ENCODE results near the gene GLRB. TPM values are rescaled to one million over a fixed set of nuclear protein-coding genes. Genes with fewer than 3 reads are reported as not detected.

Gene GLRB
- total RNA-seq, 2 experiments from 2014 or later: not detected

- no peak overlapping the region for H3K4me3 Mint-ChIP-seq
- no peak overlapping the region for H3K27ac Mint-ChIP-seq
- no peaks in the 10 kb centered on the region for H3K4me1 Mint-ChIP-seq
- no peak for DNase-seq
- no peaks in the 10 kb centered on the region for H3K36me3 Mint-ChIP-seq
- peaks cover 10% of the 10 kb centered on the region for H3K27me3 Mint-ChIP-seq
- no peaks in the 10 kb centered on the region for H3K9me3 Mint-ChIP-seq (ENCODE audit: low read depth)
- CTCF ChIA-PET: no interaction called here
- no peak for ATAC-seq
Measured at GRCh38 chr4:157080605-157081004, 4.7 kb downstream of the GLRB start.

GRCh38 chr4:157095716-157096115 lies 19.8 kb downstream of the GLRB start:
- Mint-ChIP-seq H3K27me3 (no peaks in the 10 kb centered on the region), H3K36me3 (no peaks in the 10 kb centered on the region), H3K4me3 (no peak overlapping the region), H3K4me1 (no peaks in the 10 kb centered on the region), H3K27ac (no peak overlapping the region), H3K9me3 (ENCODE audit: low read depth) (no peaks in the 10 kb centered on the region)
- CTCF ChIA-PET: no interaction called here
- ATAC-seq: no peak
- DNase-seq: no peak

GRCh38 chr4:157096439-157096838 lies 20.5 kb downstream of the GLRB start:
- H3K9me3 Mint-ChIP-seq (ENCODE audit: low read depth): no peaks in the 10 kb centered on the region
- CTCF ChIA-PET: no interaction called here
- H3K36me3 Mint-ChIP-seq: no peaks in the 10 kb centered on the region
- no peak overlapping the region for H3K4me3 Mint-ChIP-seq
- H3K27ac Mint-ChIP-seq: no peak overlapping the region
- no peak for ATAC-seq
- H3K4me1 Mint-ChIP-seq: no peaks in the 10 kb centered on the region
- no peaks in the 10 kb centered on the region for H3K27me3 Mint-ChIP-seq
- no peak for DNase-seq

- CTCF ChIA-PET: interaction anchor here (0.7 kb wide), 1 partner anchor 24 kb away, joined by 3 read pairs; the partner anchor contains the start of gene GLRB
- DNase-seq: no peak
- ATAC-seq: no peak
- Mint-ChIP-seq H3K36me3 (no peaks in the 10 kb centered on the region), H3K27me3 (no peaks in the 10 kb centered on the region), H3K4me1 (no peaks in the 10 kb centered on the region), H3K9me3 (ENCODE audit: low read depth) (no peaks in the 10 kb centered on the region), H3K4me3 (no peak overlapping the region), H3K27ac (no peak overlapping the region)
Measured at GRCh38 chr4:157099506-157099905, 23.6 kb downstream of the GLRB start.

GRCh38 chr4:157104541-157104940 lies 28.6 kb downstream of the GLRB start:
- H3K27ac Mint-ChIP-seq: no peak overlapping the region
- H3K4me1 Mint-ChIP-seq: no peaks in the 10 kb centered on the region
- CTCF ChIA-PET: no interaction called here
- no peaks in the 10 kb centered on the region for H3K27me3 Mint-ChIP-seq
- H3K4me3 Mint-ChIP-seq: no peak overlapping the region
- no peak for ATAC-seq
- H3K9me3 Mint-ChIP-seq (ENCODE audit: low read depth): peaks cover 5% of the 10 kb centered on the region
- no peak for DNase-seq
- no peaks in the 10 kb centered on the region for H3K36me3 Mint-ChIP-seq

- no peaks in the 10 kb centered on the region for H3K27me3 Mint-ChIP-seq
- CTCF ChIA-PET: no interaction called here
- ATAC-seq: no peak
- H3K9me3 Mint-ChIP-seq (ENCODE audit: low read depth): no peaks in the 10 kb centered on the region
- H3K4me1 Mint-ChIP-seq: no peaks in the 10 kb centered on the region
- DNase-seq: no peak
- no peak overlapping the region for H3K4me3 Mint-ChIP-seq
- H3K36me3 Mint-ChIP-seq: no peaks in the 10 kb centered on the region
- no peak overlapping the region for H3K27ac Mint-ChIP-seq
Measured at GRCh38 chr4:157114671-157115070, 38.7 kb downstream of the GLRB start.

- ATAC-seq (no peak), DNase-seq (no peak)
- H3K4me3 Mint-ChIP-seq: no peak overlapping the region
- no peaks in the 10 kb centered on the region for H3K27me3 Mint-ChIP-seq
- no peaks in the 10 kb centered on the region for H3K4me1 Mint-ChIP-seq
- H3K27ac Mint-ChIP-seq: no peak overlapping the region
- no peaks in the 10 kb centered on the region for H3K36me3 Mint-ChIP-seq
- no peaks in the 10 kb centered on the region for H3K9me3 Mint-ChIP-seq (ENCODE audit: low read depth)
- CTCF ChIA-PET: no interaction called here
Measured at GRCh38 chr4:157115613-157116335, 39.8 kb downstream of the GLRB start.

- CTCF ChIA-PET: no interaction called here
- ATAC-seq: no peak
- H3K36me3 Mint-ChIP-seq: no peaks in the 10 kb centered on the region
- no peaks in the 10 kb centered on the region for H3K4me1 Mint-ChIP-seq
- H3K27ac Mint-ChIP-seq: no peak overlapping the region
- no peak for DNase-seq
- H3K4me3 Mint-ChIP-seq: no peak overlapping the region
- H3K27me3 Mint-ChIP-seq: no peaks in the 10 kb centered on the region
- H3K9me3 Mint-ChIP-seq (ENCODE audit: low read depth): no peaks in the 10 kb centered on the region
Measured at GRCh38 chr4:157121401-157121800, 45.5 kb downstream of the GLRB start.

- no peak for ATAC-seq
- Mint-ChIP-seq H3K4me1 (no peaks in the 10 kb centered on the region), H3K9me3 (ENCODE audit: low read depth) (no peaks in the 10 kb centered on the region), H3K27ac (no peak overlapping the region), H3K36me3 (no peaks in the 10 kb centered on the region), H3K27me3 (no peaks in the 10 kb centered on the region), H3K4me3 (no peak overlapping the region)
- CTCF ChIA-PET: no interaction called here
- DNase-seq: no peak
Measured at GRCh38 chr4:157127571-157127970, 51.6 kb downstream of the GLRB start.

GRCh38 chr4:157128395-157128794 lies 52.4 kb downstream of the GLRB start:
- Mint-ChIP-seq H3K36me3 (no peaks in the 10 kb centered on the region), H3K4me3 (no peak overlapping the region), H3K27ac (no peak overlapping the region), H3K9me3 (ENCODE audit: low read depth) (no peaks in the 10 kb centered on the region), H3K4me1 (no peaks in the 10 kb centered on the region), H3K27me3 (no peaks in the 10 kb centered on the region)
- CTCF ChIA-PET: no interaction called here
- no peak for ATAC-seq
- DNase-seq: no peak

GRCh38 chr4:157141976-157142375 lies 66.0 kb downstream of the GLRB start:
- Mint-ChIP-seq H3K27ac (no peak overlapping the region), H3K36me3 (no peaks in the 10 kb centered on the region), H3K27me3 (no peaks in the 10 kb centered on the region), H3K9me3 (ENCODE audit: low read depth) (peaks cover 4% of the 10 kb centered on the region), H3K4me1 (no peaks in the 10 kb centered on the region), H3K4me3 (no peak overlapping the region)
- ATAC-seq: no peak
- CTCF ChIA-PET: no interaction called here
- no peak for DNase-seq

- no peak overlapping the region for H3K4me3 Mint-ChIP-seq
- H3K9me3 Mint-ChIP-seq (ENCODE audit: low read depth): peaks cover 7% of the 10 kb centered on the region
- H3K4me1 Mint-ChIP-seq: no peaks in the 10 kb centered on the region
- CTCF ChIA-PET: no interaction called here
- H3K27ac Mint-ChIP-seq: no peak overlapping the region
- H3K36me3 Mint-ChIP-seq: no peaks in the 10 kb centered on the region
- ATAC-seq (no peak), DNase-seq (no peak)
- no peaks in the 10 kb centered on the region for H3K27me3 Mint-ChIP-seq
Measured at GRCh38 chr4:157143369-157143768, 67.4 kb downstream of the GLRB start.

GRCh38 chr4:157151711-157152110 lies 75.8 kb downstream of the GLRB start:
- ATAC-seq (no peak), DNase-seq (no peak)
- Mint-ChIP-seq H3K36me3 (no peaks in the 10 kb centered on the region), H3K4me3 (no peak overlapping the region), H3K27me3 (no peaks in the 10 kb centered on the region), H3K27ac (no peak overlapping the region), H3K9me3 (ENCODE audit: low read depth) (peaks cover 11% of the 10 kb centered on the region), H3K4me1 (no peaks in the 10 kb centered on the region)
- CTCF ChIA-PET: no interaction called here

- Mint-ChIP-seq H3K27me3 (no peaks in the 10 kb centered on the region), H3K27ac (no peak overlapping the region), H3K36me3 (no peaks in the 10 kb centered on the region), H3K4me3 (no peak overlapping the region), H3K4me1 (no peaks in the 10 kb centered on the region), H3K9me3 (ENCODE audit: low read depth) (no peaks in the 10 kb centered on the region)
- ATAC-seq: no peak
- DNase-seq: no peak
- CTCF ChIA-PET: no interaction called here
Measured at GRCh38 chr4:157165935-157166610, 90.1 kb downstream of the GLRB start.
